HL-60 (cell line): ENCODE measurements around the gene ARID5B.

Experiments used
- GABPA ChIP-seq: IDR thresholded peaks from 2 replicates; pipeline ENCODE4 v1.6.1; 2012; ENCODE audit warnings: low read depth
- POLR2AphosphoS5 ChIP-seq: IDR thresholded peaks from 2 replicates; pipeline ENCODE4 v1.6.1; 2012; ENCODE audit warnings: low read depth
- SPI1 ChIP-seq: IDR thresholded peaks from 2 replicates; pipeline ENCODE4 v1.6.1; 2012; ENCODE audit warnings: low read depth, mild to moderate bottlenecking, borderline replicate concordance
- TF ChIP-seq, protein P1 (sequence below): IDR thresholded peaks from one replicate; pipeline ENCODE4 v1.5.1; 2011; ENCODE audit warnings: low read length, control low read depth, inconsistent platforms; ENCODE audit not compliant: insufficient read depth

GRCh38 chr10:61939902-61940301 lies 38.4 kb downstream of the ARID5B start:
- TF ChIP-seq, protein P1, sequence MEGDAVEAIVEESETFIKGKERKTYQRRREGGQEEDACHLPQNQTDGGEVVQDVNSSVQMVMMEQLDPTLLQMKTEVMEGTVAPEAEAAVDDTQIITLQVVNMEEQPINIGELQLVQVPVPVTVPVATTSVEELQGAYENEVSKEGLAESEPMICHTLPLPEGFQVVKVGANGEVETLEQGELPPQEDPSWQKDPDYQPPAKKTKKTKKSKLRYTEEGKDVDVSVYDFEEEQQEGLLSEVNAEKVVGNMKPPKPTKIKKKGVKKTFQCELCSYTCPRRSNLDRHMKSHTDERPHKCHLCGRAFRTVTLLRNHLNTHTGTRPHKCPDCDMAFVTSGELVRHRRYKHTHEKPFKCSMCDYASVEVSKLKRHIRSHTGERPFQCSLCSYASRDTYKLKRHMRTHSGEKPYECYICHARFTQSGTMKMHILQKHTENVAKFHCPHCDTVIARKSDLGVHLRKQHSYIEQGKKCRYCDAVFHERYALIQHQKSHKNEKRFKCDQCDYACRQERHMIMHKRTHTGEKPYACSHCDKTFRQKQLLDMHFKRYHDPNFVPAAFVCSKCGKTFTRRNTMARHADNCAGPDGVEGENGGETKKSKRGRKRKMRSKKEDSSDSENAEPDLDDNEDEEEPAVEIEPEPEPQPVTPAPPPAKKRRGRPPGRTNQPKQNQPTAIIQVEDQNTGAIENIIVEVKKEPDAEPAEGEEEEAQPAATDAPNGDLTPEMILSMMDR = no peak
- TF ChIP-seq POLR2AphosphoS5 (no peak), SPI1 (no peak), GABPA (no peak)
